Right renal pelvis (tissue), 4 donors: ENCODE results near the gene WDR20. TPM values are rescaled to one million over a fixed set of nuclear protein-coding genes. Genes with fewer than 3 reads are reported as not detected.

Experiments
- DNase-seq, 4 donors: peaks; one replicate each; pipeline ENCODE4 v3.0.0-alpha.2; 2013; ENCODE audit warnings: low read depth in 4 of 4, low spot score in 3 of 4, missing footprints in 1 of 4
- polyA plus RNA-seq, 4 donors: library from polyadenylated mRNA; unstranded; fragments of 120-200 nt; gene quantifications; one replicate each; pipeline ENCODE4 v1.2.1, GENCODE V29; 2013; ENCODE audit not compliant: insufficient read length in 4 of 4

The WDR20 gene
- polyA plus RNA-seq, 4 donors, result 26.3 to 33.2 (median 30.8) TPM

DNA sequence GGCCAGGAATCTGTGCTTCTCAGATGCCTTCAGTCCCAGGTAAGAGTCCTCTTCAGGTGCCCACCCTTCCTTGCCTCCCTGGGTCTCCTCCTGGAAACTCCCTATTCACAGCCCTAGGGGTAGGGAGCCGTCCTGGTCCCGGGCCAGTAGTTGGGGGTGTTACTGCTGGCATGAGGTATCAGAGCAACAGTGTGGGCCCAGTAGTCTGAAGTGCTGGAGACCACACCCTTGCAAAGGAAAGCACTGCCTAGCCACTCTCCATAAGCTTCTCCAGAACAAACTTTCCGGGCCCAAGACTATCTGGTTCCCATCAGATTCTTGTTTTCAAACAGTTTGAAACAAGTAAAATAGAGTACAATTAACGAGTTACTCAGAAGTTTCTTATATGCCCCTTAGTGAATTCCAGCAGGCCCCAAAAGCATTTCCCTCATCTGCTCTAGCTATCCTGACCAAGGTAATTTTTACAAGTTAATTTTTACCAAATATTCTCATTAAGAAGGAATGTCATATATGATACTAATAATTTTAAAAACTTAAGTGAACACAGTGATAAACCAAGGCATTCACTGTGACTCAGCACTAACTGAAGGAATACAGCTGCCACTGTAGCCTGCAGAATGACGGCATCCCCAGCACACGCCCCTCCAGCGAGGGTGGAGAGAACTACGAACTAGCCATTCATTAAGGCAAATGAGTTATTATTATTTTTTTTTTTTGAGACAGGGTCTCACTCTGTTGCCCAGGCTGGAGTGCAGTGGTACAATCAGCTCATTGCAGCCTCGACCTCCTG is 115.9 kb downstream of the WDR20 start:
- DNase-seq, result no peak

GRCh38 chr14:102256716-102257115 is 117.0 kb downstream of the WDR20 start:
- no peak for DNase-seq

DNA sequence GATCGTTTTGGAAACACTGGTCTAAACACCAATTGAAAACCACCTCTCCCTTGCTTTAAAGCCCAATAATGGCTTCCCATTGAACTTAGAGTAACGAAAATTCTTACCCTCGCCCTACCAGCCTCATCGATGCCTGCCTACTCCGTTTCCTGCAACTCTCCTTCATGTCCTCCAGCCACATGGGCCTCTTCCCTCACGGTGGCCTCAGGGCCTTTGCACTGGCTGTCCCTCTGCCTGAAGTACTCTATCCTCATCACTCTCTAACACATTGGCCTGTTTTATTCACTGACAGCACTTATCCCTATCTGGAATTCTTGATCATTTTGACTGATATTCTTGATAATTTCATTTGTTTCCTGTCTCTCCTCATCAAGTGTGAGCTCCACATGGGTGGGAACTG is 118.4 kb downstream of the WDR20 start:
- no peak for DNase-seq

Other genes with a start within 250 kb of the WDR20 start
- 100 to 1,000 TPM; 325 to 345 (median 335) TPM for gene DYNC1H1, start 175.3 kb upstream of the WDR20 start, polyA plus RNA-seq
- 100 to 1,000 TPM; 684 to 793 (median 736) TPM for gene HSP90AA1, start 52.9 kb upstream of the WDR20 start, polyA plus RNA-seq
- 10 to 100 TPM; 25.1 to 29.6 (median 27.2) TPM for gene MOK, start 165.3 kb downstream of the WDR20 start, polyA plus RNA-seq
- gene ZNF839, start 179.8 kb downstream of the WDR20 start, polyA plus RNA-seq, result 10 to 100 TPM; 14.0 to 17.3 (median 15.3) TPM
- 10 to 100 TPM; 38.0 to 43.8 (median 40.2) TPM for gene CINP, start 223.0 kb downstream of the WDR20 start, polyA plus RNA-seq
- gene TECPR2, start 223.0 kb downstream of the WDR20 start, polyA plus RNA-seq, result 10 to 100 TPM; 16.7 to 19.9 (median 16.8) TPM